GM13976 (cell line): ENCODE results near the gene PARVB.

Experiments
- DNase-seq: peaks from one replicate; pipeline ENCODE4 v3.0.0; 2012; ENCODE audit warnings: low spot score
- CTCF ChIP-seq: IDR thresholded peaks from 2 replicates; pipeline ENCODE4 v1.5.1; 2012; ENCODE audit warnings: borderline replicate concordance, mild to moderate bottlenecking; ENCODE audit not compliant: insufficient read depth; ENCODE audit errors: extremely low read depth, missing control alignments, control extremely low read depth
- in situ Hi-C: fragments of 300-500 bp; cut with MboI; formaldehyde crosslinking; loops from one replicate; pipeline ENCODE4 v1.12.0; 2022; ENCODE audit warnings: low sequenced_read_pairs, mixed read lengths, inconsistent platforms; ENCODE audit not compliant: unreplicated experiment

Gene PARVB

GRCh38 chr22:44144046-44144569, 120.0 kb downstream of the PARVB start:
- no peak for DNase-seq
- no peak for TF ChIP-seq CTCF
- in situ Hi-C loops: no loop called here

DNA sequence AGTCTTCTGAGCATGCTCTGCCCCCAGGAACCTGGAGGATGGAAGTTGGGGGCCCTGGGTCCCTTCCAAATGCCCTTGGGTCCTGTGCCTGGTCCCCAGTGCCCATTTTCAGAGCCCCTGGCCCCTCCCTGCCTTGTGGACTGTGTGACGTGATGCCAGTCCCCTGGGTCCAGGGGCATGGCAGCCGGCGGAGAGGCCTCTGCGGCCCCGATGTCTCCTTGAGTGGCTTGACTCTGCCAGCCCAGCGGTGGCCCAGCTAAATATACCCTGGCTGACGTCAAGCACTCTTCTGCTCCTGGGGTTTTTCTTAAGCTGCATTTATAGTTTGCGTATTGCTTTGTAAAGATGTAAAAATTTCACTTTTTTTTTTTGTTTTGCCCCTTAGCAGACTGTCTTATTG, 121.4 kb downstream of the PARVB start:
- no peak for TF ChIP-seq CTCF
- DNase-seq: no peak
- in situ Hi-C loops: no loop called here

DNA sequence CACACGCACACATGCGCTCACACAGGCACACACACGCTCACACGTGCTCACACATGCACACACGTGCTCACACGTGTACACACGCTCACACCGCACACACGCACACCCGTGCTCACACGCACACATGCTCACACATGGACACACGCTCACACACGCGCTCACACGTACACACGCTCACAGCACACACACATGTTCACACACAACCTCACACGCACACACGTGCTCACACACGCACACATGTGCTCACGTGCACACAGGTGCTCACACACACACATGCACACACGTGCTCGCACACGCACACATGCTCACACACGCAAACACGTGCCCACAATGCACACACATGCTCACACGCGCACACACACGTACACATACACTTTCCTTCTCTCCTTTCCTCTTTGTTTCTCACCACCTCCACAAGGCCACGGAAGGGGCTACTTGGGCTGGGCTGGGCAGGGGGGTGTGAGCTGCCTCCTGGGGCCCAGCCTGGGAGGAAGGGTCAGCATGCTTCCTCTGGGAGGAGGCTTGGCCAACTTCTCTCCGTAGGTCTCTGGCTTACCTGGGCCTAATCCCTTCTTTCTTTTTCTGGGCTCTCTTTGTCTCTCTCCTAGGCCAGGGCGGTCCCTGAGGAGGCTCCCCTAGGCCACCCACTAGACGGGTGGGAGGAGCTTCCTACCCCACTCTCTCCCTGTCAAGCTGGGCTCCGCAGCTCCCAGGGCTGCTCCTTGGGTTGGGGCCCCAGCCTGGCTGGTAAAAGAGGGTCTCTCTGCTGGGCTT, 122.2 kb downstream of the PARVB start:
- in situ Hi-C loops: no loop called here

DNA sequence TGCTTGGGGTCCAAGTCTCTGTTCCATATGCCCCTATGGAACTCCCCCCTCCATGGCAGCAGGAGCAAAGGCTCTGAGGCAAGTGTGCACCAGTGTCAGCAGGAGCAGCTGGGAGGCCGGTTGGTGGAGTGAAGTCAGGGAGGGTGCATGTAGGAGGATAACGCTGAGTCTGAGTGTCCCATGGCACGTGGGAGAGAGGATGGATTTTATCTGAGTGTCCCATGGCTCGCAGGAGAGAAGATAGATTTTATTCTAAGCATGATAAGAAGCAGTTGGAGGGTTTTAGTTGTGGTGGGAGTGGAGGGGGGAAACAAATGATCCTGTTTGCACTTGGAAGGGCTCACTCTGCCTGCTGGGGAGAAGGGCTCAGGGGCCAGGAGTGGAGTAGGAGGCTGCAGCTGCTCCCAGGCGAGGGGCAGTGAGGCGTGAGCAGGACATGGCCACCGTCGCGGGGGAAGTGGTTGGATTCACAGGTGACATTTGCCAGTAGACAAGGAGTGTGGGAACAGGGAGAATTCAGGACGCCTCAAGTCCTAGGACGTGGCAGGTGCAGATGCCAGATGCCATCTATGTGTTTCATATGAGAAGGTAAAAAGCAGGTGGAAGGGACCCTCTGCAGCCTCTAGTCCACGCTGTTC, 123.0 kb downstream of the PARVB start:
- no peak for TF ChIP-seq CTCF
- in situ Hi-C loops: no loop called here

More for the DNA sequence above, 122.2 kb downstream of the PARVB start:
- no peak for TF ChIP-seq CTCF
- DNase-seq: no peak

GRCh38 chr22:44147821-44148574, 123.9 kb downstream of the PARVB start:
- no peak for TF ChIP-seq CTCF
- in situ Hi-C loops: no loop called here
- no peak for DNase-seq

More for the DNA sequence above, 123.0 kb downstream of the PARVB start:
- no peak for DNase-seq

DNA sequence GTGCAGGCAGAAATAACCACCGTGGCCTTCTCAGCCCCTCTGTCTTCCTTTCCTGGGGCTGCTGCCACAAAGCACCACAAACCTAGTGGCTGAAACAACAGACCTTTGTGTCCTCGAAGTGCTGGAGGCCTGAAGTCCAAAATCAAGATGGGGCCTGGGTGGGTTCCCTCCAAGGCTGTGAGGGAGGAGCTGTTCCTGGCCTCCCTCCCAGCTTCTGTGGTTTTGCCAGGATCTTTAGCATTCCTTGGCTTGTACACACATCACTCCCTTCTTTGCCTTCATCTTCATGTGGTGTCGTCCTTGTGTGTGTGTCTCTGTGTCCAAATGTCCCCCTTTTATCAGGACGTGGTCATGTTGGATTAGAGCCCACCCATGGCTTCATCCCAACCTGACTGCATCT, 127.6 kb downstream of the PARVB start:
- TF ChIP-seq CTCF: no peak
- in situ Hi-C loops: no loop called here
- DNase-seq: no peak
